Left cardiac atrium (tissue), 4 donors: ENCODE results near the gene SMIM17. TPM values are rescaled to one million over a fixed set of nuclear protein-coding genes. Genes with fewer than 3 reads are reported as not detected.

Experiments used
- ATAC-seq, 2 donors: fragments of 200-7000 bp; cut with Tn5 transposase; one replicate each; pipeline ENCODE4 v1.9.1; 2020; ENCODE audit warnings: mild to moderate bottlenecking in 2 of 2, moderate library complexity in 2 of 2
- DNase-seq: peaks from one replicate; pipeline ENCODE4 v3.0.0-alpha.2; 2020
- intact Hi-C, 2 donors: fragments of 100-400 bp; cut with DNase I; formaldehyde crosslinking; loops; one replicate each; pipeline versions ENCODE4 v1.14.1 to v1.15.1; 2022 to 2023
- total RNA-seq, 2 donors: library from RNA; stranded (reverse); fragmentation: NEBNext Ultra II Directional; extraction: Animal tissue kit (Norgen Biotek cat#: 25700); gene quantifications; one replicate each; pipeline ENCODE4 v1.2.1, GENCODE V29; 2021
- donor health status: DM: no; HTN: yes; CAD: no.
- donor health status: DM: no; HTN: yes; CAD: no; lungs with severe emphysema.
- donor health status: DM: yes; HTN: yes; CAD: no.
- donor health status: Dilated cardiomyopathy.

SMIM17 gene
- total RNA-seq, 2 donors from 2014 or later = 0.39 TPM; not detected in 1

DNA sequence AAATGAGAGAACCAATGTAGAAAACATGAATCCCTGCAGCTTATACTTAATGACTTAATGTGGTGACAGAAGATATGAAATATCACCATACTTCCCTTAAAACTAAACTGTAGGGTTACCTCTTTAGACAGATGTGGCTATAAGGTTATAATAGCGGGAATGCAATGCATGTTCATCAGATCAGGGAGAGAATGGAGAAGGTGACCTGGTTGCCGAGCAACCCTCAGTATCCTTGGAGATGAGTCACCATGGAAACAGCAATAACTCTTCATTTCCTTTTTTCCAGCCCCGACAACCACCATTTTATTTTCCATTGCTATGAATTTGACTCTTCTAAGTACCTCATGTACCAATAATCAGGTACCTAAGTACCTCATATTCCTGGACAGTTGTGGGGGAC lies 56.6 kb downstream of the SMIM17 start:
- no peak for DNase-seq
- no peak for ATAC-seq
- intact Hi-C loops = no loop called here

- intact Hi-C loops = no loop called here
- DNase-seq = no peak
- ATAC-seq = no peak
Measured at GRCh38 chr19:56701895-56702294, 58.9 kb downstream of the SMIM17 start.

GRCh38 chr19:56705939-56706338 lies 63.0 kb downstream of the SMIM17 start:
- intact Hi-C loops = no loop called here
- ATAC-seq (no peak), DNase-seq (no peak)

Other genes starting within 250 kb of the SMIM17 start
- gene ZNF582, start 249.6 kb upstream of the SMIM17 start, total RNA-seq = 1 to 10 TPM; 4.0 to 4.4 TPM
- 1 to 10 TPM; 5.0 to 6.2 TPM for gene ZNF583, start 238.8 kb upstream of the SMIM17 start, total RNA-seq
- gene ZNF667, start 165.8 kb upstream of the SMIM17 start, total RNA-seq = 1 to 10 TPM; 4.0 to 4.9 TPM
- 1 to 10 TPM; 4.7 to 5.4 TPM for gene ZNF471, start 135.3 kb upstream of the SMIM17 start, total RNA-seq
- 1 to 10 TPM; 4.8 to 5.7 TPM for gene ZFP28, start 104.2 kb upstream of the SMIM17 start, total RNA-seq
- gene ZNF470, start 75.7 kb upstream of the SMIM17 start, total RNA-seq = 1 to 10 TPM; 3.4 TPM
- 1 to 10 TPM; 5.6 to 7.8 TPM for gene ZNF71, start 47.9 kb upstream of the SMIM17 start, total RNA-seq
- 1 to 10 TPM; 2.2 to 4.1 TPM for gene ZNF835, start 28.6 kb downstream of the SMIM17 start, total RNA-seq
- 10 to 100 TPM in 1 of 2 donors, 1 to 10 TPM in 1; 8.0 to 10.7 TPM for gene PEG3, start 197.6 kb downstream of the SMIM17 start, total RNA-seq
- gene ZIM2, start 197.6 kb downstream of the SMIM17 start, total RNA-seq = not detected